GM18502 (cell line): Measurements from ENCODE around the gene LDB2.
"Not testable (repeated sequence)": the region's sequence is repeated elsewhere in the genome, so short reads cannot be mapped to it uniquely, and the experiment has no call there.

Experiments used
- ATAC-seq: cut with Tn5 transposase; IDR thresholded peaks from one replicate; pipeline ENCODE4 v1.9.1; 2021; ENCODE audit warnings: mild to moderate bottlenecking; ENCODE audit not compliant: unreplicated experiment, poor library complexity

LDB2 gene

GRCh38 chr4:16665942-16666551 lies 232.4 kb downstream of the LDB2 start:
- ATAC-seq, result no peak

GRCh38 chr4:16663732-16664131 lies 234.7 kb downstream of the LDB2 start:
- no peak for ATAC-seq

- ATAC-seq, result no peak
Observed at GRCh38 chr4:16663307-16663706, 235.1 kb downstream of the LDB2 start.

GRCh38 chr4:16661813-16662212 lies 236.6 kb downstream of the LDB2 start:
- ATAC-seq, result no peak

GRCh38 chr4:16660656-16661055 lies 237.8 kb downstream of the LDB2 start:
- ATAC-seq, result no peak

- no peak for ATAC-seq
Observed at GRCh38 chr4:16659694-16660093, 238.8 kb downstream of the LDB2 start.

GRCh38 chr4:16659079-16659478 lies 239.4 kb downstream of the LDB2 start:
- no peak for ATAC-seq

GRCh38 chr4:16658183-16658582 lies 240.3 kb downstream of the LDB2 start:
- no peak for ATAC-seq

GRCh38 chr4:16655111-16655510 lies 243.3 kb downstream of the LDB2 start:
- no peak for ATAC-seq

GRCh38 chr4:16652732-16653305 lies 245.6 kb downstream of the LDB2 start:
- ATAC-seq, result no peak

GRCh38 chr4:16646459-16646858 lies 252.0 kb downstream of the LDB2 start:
- ATAC-seq, result no peak

- ATAC-seq, result no peak
Observed at GRCh38 chr4:16643893-16644292, 254.6 kb downstream of the LDB2 start.

- no peak for ATAC-seq
Observed at GRCh38 chr4:16642897-16643296, 255.5 kb downstream of the LDB2 start.

- no peak for ATAC-seq
Observed at GRCh38 chr4:16641971-16642370, 256.5 kb downstream of the LDB2 start.

GRCh38 chr4:16636912-16637630 lies 261.4 kb downstream of the LDB2 start:
- no peak for ATAC-seq

- ATAC-seq, result no peak
Observed at GRCh38 chr4:16636304-16636703, 262.1 kb downstream of the LDB2 start.

- not testable (repeated sequence) for ATAC-seq
Observed at GRCh38 chr4:16629274-16629673, 269.2 kb downstream of the LDB2 start.

GRCh38 chr4:16628835-16629234 lies 269.6 kb downstream of the LDB2 start:
- not testable (repeated sequence) for ATAC-seq

GRCh38 chr4:16627999-16628398 lies 270.4 kb downstream of the LDB2 start:
- no peak for ATAC-seq

GRCh38 chr4:16626945-16627344 lies 271.5 kb downstream of the LDB2 start:
- no peak for ATAC-seq

GRCh38 chr4:16622826-16623225 lies 275.6 kb downstream of the LDB2 start:
- no peak for ATAC-seq

GRCh38 chr4:16617435-16617834 lies 281.0 kb downstream of the LDB2 start:
- ATAC-seq, result no peak
